SK-N-MC (cell line): ENCODE data around the gene NR2C2.
A peak's percentile ranks its signal among the peaks of the same experiment; 100 is the strongest.

Experiments
- DNase-seq: peaks from one replicate; pipeline ENCODE4 v3.0.0-alpha.2; 2011; ENCODE audit warnings: low read depth, low spot score
- H3K27ac ChIP-seq: fragments of 200-600 bp; sonication (generic); 2 replicates; pipeline ENCODE4 v1.5.1; 2016; ENCODE audit warnings: mixed run types
- H3K36me3 ChIP-seq: fragments of 200-600 bp; sonication (generic); 2 replicates; pipeline ENCODE4 v1.6.1; 2017; ENCODE audit warnings: antibody characterized with exemption, low read length, mixed read lengths; ENCODE audit not compliant: insufficient read depth
- H3K4me3 ChIP-seq: fragments of 200-600 bp; sonication (generic); 2 replicates; pipeline ENCODE4 v1.5.1; 2016
- H3K9ac ChIP-seq: fragments of 200-600 bp; sonication (generic); 2 replicates; pipeline ENCODE4 v1.8.0; 2017; ENCODE audit warnings: mixed run types, mixed read lengths; ENCODE audit not compliant: insufficient read length
- H3K9me3 ChIP-seq: fragments of 200-600 bp; sonication (generic); 2 replicates; pipeline ENCODE4 v1.6.1; 2017; ENCODE audit warnings: low read depth, mild to moderate bottlenecking, antibody characterized with exemption, low read length, moderate library complexity, mixed read lengths
- EZH2 ChIP-seq: fragments of 200-600 bp; sonication (generic); IDR thresholded peaks from one replicate; pipeline ENCODE4 v1.6.1; 2017; ENCODE audit warnings: antibody characterized with exemption
- FOXP2 ChIP-seq: optimal IDR thresholded peaks from 2 replicates; pipeline ENCODE3; 2011; ENCODE audit warnings: mild to moderate bottlenecking, moderate library complexity; ENCODE audit not compliant: insufficient read depth; ENCODE audit errors: extremely low read length, control extremely low read depth
- POLR2AphosphoS5 ChIP-seq: IDR thresholded peaks from 2 replicates; pipeline ENCODE4 v1.6.1; 2012; ENCODE audit warnings: mild to moderate bottlenecking, low read depth, low read length, borderline replicate concordance

NR2C2 gene

GRCh38 chr3:14920536-14920935 is 26.8 kb upstream of the NR2C2 start:
- Histone ChIP-seq H3K4me3 (no peak overlapping the region), H3K27ac (no peak overlapping the region), H3K36me3 (no peaks in the 10 kb centered on the region), H3K9me3 (no peaks in the 10 kb centered on the region), H3K9ac (no peak overlapping the region)
- TF ChIP-seq EZH2 (no peak), POLR2AphosphoS5 (no peak), FOXP2 (no peak)
- no peak for DNase-seq

GRCh38 chr3:14921034-14921616 is 26.3 kb upstream of the NR2C2 start:
- peak; percentile 10 for DNase-seq
- H3K4me3 ChIP-seq = no peak overlapping the region
- no peak overlapping the region for H3K27ac ChIP-seq
- TF ChIP-seq FOXP2 = no peak
- TF ChIP-seq POLR2AphosphoS5 = no peak
- no peak for TF ChIP-seq EZH2
- no peak overlapping the region for H3K9ac ChIP-seq
- H3K9me3 ChIP-seq = no peaks in the 10 kb centered on the region
- H3K36me3 ChIP-seq = no peaks in the 10 kb centered on the region

- no peak for TF ChIP-seq POLR2AphosphoS5
- TF ChIP-seq FOXP2 = no peak
- TF ChIP-seq EZH2 = no peak
Measured at GRCh38 chr3:14921811-14922705, 25.3 kb upstream of the NR2C2 start.

GRCh38 chr3:14922863-14923262 is 24.5 kb upstream of the NR2C2 start:
- DNase-seq = no peak
- Histone ChIP-seq H3K9ac (no peak overlapping the region), H3K27ac (no peak overlapping the region), H3K4me3 (no peak overlapping the region), H3K36me3 (no peaks in the 10 kb centered on the region), H3K9me3 (no peaks in the 10 kb centered on the region)
- TF ChIP-seq POLR2AphosphoS5 (no peak), FOXP2 (no peak), EZH2 (no peak)

More at GRCh38 chr3:14921811-14922705, 25.3 kb upstream of the NR2C2 start:
- H3K9me3 ChIP-seq = no peaks in the 10 kb centered on the region
- no peak for DNase-seq
- no peak overlapping the region for H3K27ac ChIP-seq
- no peak overlapping the region for H3K4me3 ChIP-seq
- H3K9ac ChIP-seq = no peak overlapping the region
- no peaks in the 10 kb centered on the region for H3K36me3 ChIP-seq

GRCh38 chr3:14923476-14923875 is 23.9 kb upstream of the NR2C2 start:
- Histone ChIP-seq H3K36me3 (no peaks in the 10 kb centered on the region), H3K4me3 (no peak overlapping the region), H3K9me3 (no peaks in the 10 kb centered on the region), H3K9ac (no peak overlapping the region), H3K27ac (no peak overlapping the region)
- no peak for DNase-seq
- TF ChIP-seq FOXP2 = no peak
- TF ChIP-seq EZH2 = no peak
- TF ChIP-seq POLR2AphosphoS5 = no peak

GRCh38 chr3:14925729-14926591 is 21.4 kb upstream of the NR2C2 start:
- DNase-seq = peak; percentile 14
- Histone ChIP-seq H3K9ac (no peak overlapping the region), H3K27ac (no peak overlapping the region), H3K9me3 (no peaks in the 10 kb centered on the region), H3K36me3 (no peaks in the 10 kb centered on the region), H3K4me3 (no peak overlapping the region)
- TF ChIP-seq POLR2AphosphoS5 = no peak
- no peak for TF ChIP-seq EZH2
- no peak for TF ChIP-seq FOXP2

- Histone ChIP-seq H3K4me3 (no peak overlapping the region), H3K9ac (no peak overlapping the region), H3K36me3 (no peaks in the 10 kb centered on the region), H3K27ac (no peak overlapping the region), H3K9me3 (no peaks in the 10 kb centered on the region)
- DNase-seq = no peak
- no peak for TF ChIP-seq POLR2AphosphoS5
- no peak for TF ChIP-seq FOXP2
- TF ChIP-seq EZH2 = no peak
Measured at GRCh38 chr3:14926592-14926991, 20.8 kb upstream of the NR2C2 start.

GRCh38 chr3:14927308-14927707 is 20.1 kb upstream of the NR2C2 start:
- Histone ChIP-seq H3K4me3 (no peak overlapping the region), H3K9me3 (no peaks in the 10 kb centered on the region), H3K36me3 (no peaks in the 10 kb centered on the region), H3K9ac (no peak overlapping the region), H3K27ac (no peak overlapping the region)
- TF ChIP-seq POLR2AphosphoS5 (no peak), FOXP2 (no peak), EZH2 (no peak)
- no peak for DNase-seq
